ENCODE measurements around the gene OBSCN. TPM values are rescaled to one million over a fixed set of nuclear protein-coding genes. Genes with fewer than 3 reads are reported as not detected.

The OBSCN gene
- total RNA-seq, 1 donor from 2014 or later = 5.1 TPM

GRCh38 chr1:228279722-228280105 is 71.9 kb downstream of the OBSCN start:
- peaks cover 6% of the 10 kb centered on the region for H3K4me1 ChIP-seq
- no peak overlapping the region for H3K27ac ChIP-seq
- H3K4me1 Mint-ChIP-seq = peaks cover 7% of the 10 kb centered on the region
- no peak overlapping the region for H3K4me3 ChIP-seq
- no peak for DNase-seq (ENCODE audit: low spot score)
- TF ChIP-seq CTCF (IDR thresholded peaks at IDR 0.05) (no peak), EZH2 (IDR thresholded peaks at IDR 0.05) (no peak), EZH2phosphoT487 (IDR thresholded peaks at IDR 0.05) (no peak)
- H4K20me1 ChIP-seq (ENCODE audit: low read depth) = peaks cover 7% of the 10 kb centered on the region
- H3K36me3 Mint-ChIP-seq = peaks cover 5% of the 10 kb centered on the region
- H2AFZ ChIP-seq (replicated peaks) = no peak overlapping the region
- peaks cover 10% of the 10 kb centered on the region for H3K27me3 Mint-ChIP-seq (ENCODE audit: insufficient read depth, low read depth)
- H3K27ac Mint-ChIP-seq = no peak overlapping the region
- peaks cover 8% of the 10 kb centered on the region for H3K27me3 ChIP-seq
- H3K9me3 ChIP-seq (ENCODE audit: low read depth) = no peaks in the 10 kb centered on the region
- no peaks in the 10 kb centered on the region for H3K79me2 ChIP-seq (ENCODE audit: low read depth)
- no peak overlapping the region for H3K9ac ChIP-seq
- H3K4me3 Mint-ChIP-seq = no peak overlapping the region
- no peaks in the 10 kb centered on the region for H3K36me3 ChIP-seq
- no peaks in the 10 kb centered on the region for H3F3A ChIP-seq (ENCODE audit: low read depth)
- H3K4me2 ChIP-seq = no peak overlapping the region
- no peaks in the 10 kb centered on the region for H3K9me3 Mint-ChIP-seq

- peaks cover 2% of the 10 kb centered on the region for H3K27me3 ChIP-seq
- H3K9me3 Mint-ChIP-seq = no peaks in the 10 kb centered on the region
- H3K36me3 ChIP-seq = no peaks in the 10 kb centered on the region
- no peak overlapping the region for H3K27ac ChIP-seq
- no peak for TF ChIP-seq EZH2 (IDR thresholded peaks at IDR 0.05)
- TF ChIP-seq CTCF (IDR thresholded peaks at IDR 0.05) = no peak
- no peak for TF ChIP-seq EZH2phosphoT487 (IDR thresholded peaks at IDR 0.05)
- no peak overlapping the region for H3K4me3 ChIP-seq
- no peaks in the 10 kb centered on the region for H3F3A ChIP-seq (ENCODE audit: low read depth)
- H3K4me3 Mint-ChIP-seq = no peak overlapping the region
- no peak overlapping the region for H3K27ac Mint-ChIP-seq
- peaks cover 6% of the 10 kb centered on the region for H3K4me1 ChIP-seq
- H3K27me3 Mint-ChIP-seq (ENCODE audit: insufficient read depth, low read depth) = peaks cover 8% of the 10 kb centered on the region
- peaks cover 4% of the 10 kb centered on the region for H3K4me1 Mint-ChIP-seq
- H3K9ac ChIP-seq = no peak overlapping the region
- no peaks in the 10 kb centered on the region for H3K79me2 ChIP-seq (ENCODE audit: low read depth)
- peaks cover 7% of the 10 kb centered on the region for H3K36me3 Mint-ChIP-seq
- DNase-seq (ENCODE audit: low spot score) = no peak
- H3K4me2 ChIP-seq = no peak overlapping the region
- peaks cover 1% of the 10 kb centered on the region for H4K20me1 ChIP-seq (ENCODE audit: low read depth)
- no peak overlapping the region for H2AFZ ChIP-seq (replicated peaks)
- no peaks in the 10 kb centered on the region for H3K9me3 ChIP-seq (ENCODE audit: low read depth)
These were observed 72.5 kb downstream of the OBSCN start for GRCh38 chr1:228280106-228280901.

GRCh38 chr1:228280961-228281591 is 73.2 kb downstream of the OBSCN start:
- Histone ChIP-seq H3K27me3 (no peaks in the 10 kb centered on the region), H3K9me3 (ENCODE audit: low read depth) (no peaks in the 10 kb centered on the region), H3K4me2 (no peak overlapping the region), H3K27ac (no peak overlapping the region), H3K4me3 (no peak overlapping the region), H3K79me2 (ENCODE audit: low read depth) (no peaks in the 10 kb centered on the region), H4K20me1 (ENCODE audit: low read depth) (no peaks in the 10 kb centered on the region), H3K4me1 (peaks cover 6% of the 10 kb centered on the region), H3K36me3 (no peaks in the 10 kb centered on the region), H2AFZ (replicated peaks) (no peak overlapping the region), H3F3A (ENCODE audit: low read depth) (no peaks in the 10 kb centered on the region), H3K9ac (no peak overlapping the region)
- Mint-ChIP-seq H3K4me1 (peaks cover 4% of the 10 kb centered on the region), H3K36me3 (peaks cover 9% of the 10 kb centered on the region), H3K9me3 (no peaks in the 10 kb centered on the region), H3K27ac (no peak overlapping the region), H3K4me3 (no peak overlapping the region), H3K27me3 (ENCODE audit: insufficient read depth, low read depth) (peaks cover 8% of the 10 kb centered on the region)
- no peak for DNase-seq (ENCODE audit: low spot score)
- TF ChIP-seq CTCF (IDR thresholded peaks at IDR 0.05) (no peak), EZH2 (IDR thresholded peaks at IDR 0.05) (no peak), EZH2phosphoT487 (IDR thresholded peaks at IDR 0.05) (no peak)
